HepG2 (cell line): ENCODE results near the gene RPS14. TPM values are rescaled to one million over a fixed set of nuclear protein-coding genes. Genes with fewer than 3 reads are reported as not detected.

Experiments
- ATAC-seq: fragments of 200-7000 bp; cut with Tn5 transposase; 3 replicates; pipeline ENCODE4 v1.9.1; 2020; ENCODE audit warnings: mild to moderate bottlenecking, moderate library complexity
- BruUV-seq: library from RNA; stranded (reverse); fragments of 400-500 nt; replicated peaks from 2 replicates; lab custom pipeline; 2021; lab: Mats Ljungman, UMichigan
- CTCF ChIA-PET: fragments of 300-600 bp; formaldehyde crosslinking; extraction: SDS; loops from one replicate; lab custom pipeline; 2021; ENCODE audit warnings: low total read pairs, inconsistent platforms, low intra/inter-chr PET ratio; lab: Yijun Ruan, JAX
- POLR2A ChIA-PET: fragments of 350-600 bp; sonication (Branson Sonifier 250); formaldehyde crosslinking; loops from one replicate; lab custom pipeline; 2020; ENCODE audit warnings: antibody characterized with exemption, inconsistent platforms; lab: Yijun Ruan, JAX
- DNase-seq: peaks from one replicate; pipeline ENCODE4 v3.0.0-alpha.2; 2015; ENCODE audit warnings: low spot score
- FAIRE-seq: peaks from 3 replicates; lab custom pipeline; 2011; peaks lifted over from hg19 to GRCh38; lab: Jason Lieb, UNC
- H2AFZ ChIP-seq: one replicate; pipeline ENCODE4 v1.6.1; 2011; ENCODE audit warnings: low read length, inconsistent platforms
- H3K27ac ChIP-seq: fragments of 300-600 bp; 3 replicates; pipeline ENCODE4 v1.8.0; 2011; ENCODE audit warnings: mixed run types, mild to moderate bottlenecking, mixed read lengths, low read length, inconsistent platforms; ENCODE audit not compliant: insufficient read depth; ENCODE audit errors: extremely low read length
- H3K27me3 ChIP-seq, 2 experiments: fragments of 200-600 bp in 1 of 2; 2 replicates in 1 of 2; 3 replicates in 1 of 2; pipeline versions ENCODE4 v1.6.0 to v1.8.0; 2011; ENCODE audit warnings: low read length in 2 of 2, mild to moderate bottlenecking in 2 of 2, moderate library complexity in 2 of 2, inconsistent platforms in 1 of 2; ENCODE audit not compliant: insufficient read depth in 2 of 2, control insufficient read depth in 1 of 2
- H3K36me3 ChIP-seq, 2 experiments: fragments of 200-600 bp in 1 of 2; replicated peaks in 1 of 2; 2 replicates in 1 of 2; 3 replicates in 1 of 2; pipeline versions ENCODE4 v1.5.1 to v1.8.0; 2011; ENCODE audit warnings: low read length in 2 of 2, inconsistent platforms in 1 of 2; ENCODE audit not compliant: insufficient read depth in 2 of 2, control insufficient read depth in 1 of 2
- H3K4me1 ChIP-seq: 2 replicates; pipeline ENCODE4 v1.5.1; 2012; ENCODE audit warnings: low read length, inconsistent platforms; ENCODE audit not compliant: insufficient read depth
- H3K4me2 ChIP-seq: 2 replicates; pipeline ENCODE4 v1.6.0; 2011; ENCODE audit warnings: low read depth, low read length, inconsistent platforms
- H3K4me3 ChIP-seq, 3 experiments: fragments of 200-600 bp in 1 of 3; sonication (generic), shearing (Covaris generic) in 1 of 3; replicated peaks in 1 of 3; 2 replicates each; pipeline ENCODE4 v1.5.1; 2011 to 2016; ENCODE audit warnings: low read length in 3 of 3, inconsistent platforms in 2 of 3, low read depth in 2 of 3, mild to moderate bottlenecking in 2 of 3, control low read depth in 1 of 3, mixed read lengths in 1 of 3; ENCODE audit not compliant: insufficient read depth in 1 of 3
- H3K79me2 ChIP-seq: one replicate; pipeline ENCODE4 v1.6.1; 2011; ENCODE audit warnings: low read length, inconsistent platforms; ENCODE audit not compliant: insufficient read depth
- H3K9ac ChIP-seq: 2 replicates; pipeline ENCODE4 v1.6.0; 2011; ENCODE audit warnings: mild to moderate bottlenecking, low read depth, low read length, inconsistent platforms; ENCODE audit not compliant: insufficient read depth
- H3K9me3 ChIP-seq: 2 replicates; pipeline ENCODE4 v1.5.1; 2012; ENCODE audit warnings: mild to moderate bottlenecking, low read length
- H4K20me1 ChIP-seq: 2 replicates; pipeline ENCODE4 v1.6.0; 2011; ENCODE audit warnings: inconsistent platforms, mild to moderate bottlenecking, low read length, moderate library complexity; ENCODE audit not compliant: insufficient read depth
- AGO2 ChIP-seq: fragments of 200-400 bp; formaldehyde crosslinking; optimal IDR thresholded peaks from 2 replicates; pipeline ENCODE3; 2017; ENCODE audit warnings: mild to moderate bottlenecking, low read depth, low read length, moderate library complexity
- EHMT2 ChIP-seq: fragments of 200-600 bp; sonication (generic); IDR thresholded peaks from 2 replicates; pipeline ENCODE4 v1.7.0; 2017; ENCODE audit warnings: antibody characterized with exemption, low read depth, low read length, borderline replicate concordance
- HMG20A ChIP-seq: IDR thresholded peaks from 2 replicates; pipeline ENCODE4 v1.6.1; 2016; ENCODE audit warnings: borderline replicate concordance
- LCORL ChIP-seq, 2 experiments: fragments of 450-650 bp in 1 of 2; sonication (generic) in 1 of 2; formaldehyde crosslinking in 1 of 2; IDR thresholded peaks; 2 replicates each; pipeline versions ENCODE4 v1.5.0 to v1.6.1; 2017 to 2020; ENCODE audit warnings: antibody characterized with exemption in 1 of 2, missing genetic modification reagents in 1 of 2
- PHF20 ChIP-seq: sonication (generic); formaldehyde crosslinking; IDR thresholded peaks from 2 replicates; pipeline ENCODE4 v1.5.0; 2020; ENCODE audit warnings: mild to moderate bottlenecking, missing genetic modification reagents
- POLR2A ChIP-seq, 2 experiments: IDR thresholded peaks; 2 replicates each; pipeline ENCODE4 v1.6.1; 2011; ENCODE audit warnings: low read depth in 2 of 2, low read length in 2 of 2, mild to moderate bottlenecking in 1 of 2, moderate library complexity in 1 of 2; ENCODE audit not compliant: insufficient read depth in 1 of 2
- RBFOX2 ChIP-seq: fragments of 200-400 bp; formaldehyde crosslinking; IDR thresholded peaks from 2 replicates; pipeline ENCODE4 v1.6.1; 2017; ENCODE audit warnings: low read depth, mild to moderate bottlenecking, low read length
- ZBTB33 ChIP-seq: sonication (generic); formaldehyde crosslinking; IDR thresholded peaks from 2 replicates; pipeline ENCODE4 v1.4.0; 2020; ENCODE audit warnings: missing genetic modification reagents
- ZC3H13 ChIP-seq: sonication (generic); formaldehyde crosslinking; IDR thresholded peaks from 2 replicates; pipeline ENCODE4 v1.8.1; 2023; ENCODE audit warnings: mild to moderate bottlenecking, missing genetic modification reagents, moderate library complexity
- WGBS: methylation state at CpG from one replicate; pipeline ENCODE4 v1.1.6; 2017; ENCODE audit warnings: low lambda C conversion rate; 5-methylcytosine and 5-hydroxymethylcytosine counted together
- in situ Hi-C: cut with HindIII; loops from 2 replicates; pipeline ENCODE4 v1.10.0; 2017; ENCODE audit warnings: low pct_unique_long_range_greater_than_20kb; ENCODE audit not compliant: extremely low pct_ligation_motif_present
- intact Hi-C: fragments of 100-400 bp; cut with micrococcal nuclease; formaldehyde crosslinking; loops from one replicate; pipeline ENCODE4 v1.10.0; 2022; ENCODE audit not compliant: unreplicated experiment
- polyA plus RNA-seq, 8 experiments: library from polyadenylated mRNA; depleted of rRNA in 3 of 8; stranded (reverse) in 7 of 8; unstranded in 1 of 8; fragments of >200 nt; fragmentation: Illumina TruSeq in 4 of 8; extraction: Trizol in 4 of 8; gene quantifications; 2 replicates each; pipeline versions ENCODE4 v1.2.1 to v1.2.3, GENCODE V29; 2011 to 2016; ENCODE audit warnings: low read depth in 4 of 8, missing spikeins in 1 of 8, mixed read lengths in 1 of 8; ENCODE audit not compliant: insufficient read depth in 1 of 8
- total RNA-seq, 5 experiments: library from RNA; depleted of rRNA; stranded (reverse); fragments of >200 nt; fragmentation: Illumina TruSeq; extraction: Trizol; gene quantifications; 2 replicates each; pipeline ENCODE4 v1.2.3, GENCODE V29; 2016; ENCODE audit warnings: low read depth in 1 of 5

Gene RPS14
- total and polyA plus RNA-seq, 2 of the 13 experiments (the other 11 are each of a cell fraction or from before 2014, with no cell fraction given) = 2,116 to 3,295 TPM

GRCh38 chr5:150404941-150405816 lies 44.4 kb downstream of the RPS14 start (continued):
- TF ChIP-seq EHMT2 = no peak
- no peak for TF ChIP-seq HMG20A

DNA sequence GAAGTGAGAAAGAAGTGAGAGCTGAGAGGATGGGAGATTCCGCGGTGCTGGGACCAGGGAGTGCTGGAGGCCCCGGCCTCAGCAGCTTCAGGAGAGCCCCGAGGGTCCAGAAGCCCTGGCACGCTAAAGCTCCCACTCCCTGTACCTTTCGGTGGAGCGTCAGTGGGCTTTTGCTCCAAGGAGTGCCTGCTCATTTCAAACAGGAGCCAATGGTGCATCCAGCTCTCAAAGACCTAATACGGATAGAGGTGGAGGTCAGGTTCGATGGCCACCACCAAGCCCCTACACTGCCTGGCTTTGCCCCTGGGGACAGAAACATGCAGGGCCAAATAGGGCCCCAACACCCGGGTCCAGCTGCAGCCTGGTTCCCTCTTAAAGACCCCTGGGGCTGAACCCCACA lies 45.0 kb downstream of the RPS14 start:
- Histone ChIP-seq H3K79me2 (no peaks in the 10 kb centered on the region), H4K20me1 (no peaks in the 10 kb centered on the region), H3K27ac (no peak overlapping the region), H3K4me1 (no peaks in the 10 kb centered on the region), H3K9ac (no peak overlapping the region), H3K36me3 (peaks cover 12 to 35% of the 10 kb centered on the region in 2 experiments; a peak in 4 of 5 replicates), H3K4me3 (no peak overlapping the region), H3K4me2 (no peak overlapping the region), H3K27me3 (no peaks in the 10 kb centered on the region), H3K9me3 (no peaks in the 10 kb centered on the region), H2AFZ (no peak overlapping the region)
- in situ Hi-C loops = no loop called here
- ChIA-PET POLR2A (no interaction called here), CTCF (no interaction called here)
- no TSS peak for BruUV-seq
- ATAC-seq (peak; percentile 5; the same call in 2 of the 3 replicates), FAIRE-seq (no peak), DNase-seq (no peak)
- TF ChIP-seq POLR2A (IDR thresholded peaks at IDR 0.05; ENCODE audit: insufficient read depth in 1 of 2, low read depth in 2 of 2, low read length in 2 of 2) = 0 out of 4 replicates have a peak, but pooled peaks of 1 of the 2 experiments have one; percentile 9
- no peak for TF ChIP-seq LCORL (IDR thresholded peaks at IDR 0.05)
- TF ChIP-seq LCORL (CRISPR knock-in tag; IDR thresholded peaks at IDR 0.05) = no peak
- TF ChIP-seq AGO2 = peak; percentile 35
- 100% methylated on average over 6 of the region's 10 CpGs for WGBS
- intact Hi-C loops = no loop called here

GRCh38 chr5:150404121-150404520 lies 45.4 kb downstream of the RPS14 start:
- H3K9ac ChIP-seq = no peak overlapping the region
- in situ Hi-C loops = no loop called here
- intact Hi-C loops = no loop called here
- no peak overlapping the region for H3K27ac ChIP-seq
- peak; percentile 4; the same call in 1 of the 3 replicates for ATAC-seq
- ChIA-PET CTCF (no interaction called here), POLR2A (interaction anchor here (2.0 kb wide), 1 partner anchor 9 kb away, joined by 6 read pairs; the partner anchor contains the start of gene CD74)
- FAIRE-seq = no peak
- H3K4me1 ChIP-seq = no peaks in the 10 kb centered on the region
- H3K9me3 ChIP-seq = no peaks in the 10 kb centered on the region
- H3K79me2 ChIP-seq = no peaks in the 10 kb centered on the region
- no peak overlapping the region for H3K4me3 ChIP-seq
- peaks cover 13 to 39% of the 10 kb centered on the region in 2 experiments; a peak in 4 of 5 replicates for H3K36me3 ChIP-seq
- 98% methylated on average over 5 of the region's 5 CpGs for WGBS
- BruUV-seq = no TSS peak
- DNase-seq = no peak
- H3K4me2 ChIP-seq = no peak overlapping the region
- H2AFZ ChIP-seq = no peak overlapping the region
- H4K20me1 ChIP-seq = no peaks in the 10 kb centered on the region
- H3K27me3 ChIP-seq = no peaks in the 10 kb centered on the region
- TF ChIP-seq ZBTB33 (peak; percentile 75), ZC3H13 (CRISPR knock-in tag) (no peak), RBFOX2 (no peak), PHF20 (CRISPR knock-in tag) (no peak), POLR2A (IDR thresholded peaks at IDR 0.05; ENCODE audit: insufficient read depth in 1 of 2, low read depth in 2 of 2, low read length in 2 of 2) (0 out of 4 replicates have a peak, but pooled peaks of 1 of the 2 experiments have one; percentile 12)
